Astrocyte (in vitro differentiated cells and primary cell): ENCODE results near the gene PPP1R11. TPM values are rescaled to one million over a fixed set of nuclear protein-coding genes. Genes with fewer than 3 reads are reported as not detected.

Experiments
- DNase-seq: peaks from one replicate; pipeline ENCODE4 v3.0.0-alpha.2; 2010; ENCODE audit warnings: low read depth
- FAIRE-seq: peaks from 2 replicates; lab custom pipeline; 2011; peaks lifted over from hg19 to GRCh38; lab: Jason Lieb, UNC
- H2AFZ ChIP-seq: 2 replicates; pipeline ENCODE4 v1.6.0; 2012; ENCODE audit warnings: low read depth, low read length, inconsistent platforms
- H3K27ac ChIP-seq: 2 replicates; pipeline ENCODE4 v1.5.1; 2011; ENCODE audit warnings: low read depth, low read length, inconsistent platforms
- H3K27me3 ChIP-seq: 2 replicates; pipeline ENCODE4 v1.6.0; 2011; ENCODE audit warnings: low read length, inconsistent platforms; ENCODE audit not compliant: insufficient read depth
- H3K36me3 ChIP-seq: 2 replicates; pipeline ENCODE4 v1.5.1; 2011; ENCODE audit warnings: low read length, inconsistent platforms; ENCODE audit not compliant: insufficient read depth
- H3K4me1 ChIP-seq: 2 replicates; pipeline ENCODE4 v1.5.1; 2011; ENCODE audit warnings: low read length, inconsistent platforms; ENCODE audit not compliant: insufficient read depth
- H3K4me2 ChIP-seq: 2 replicates; pipeline ENCODE4 v1.6.0; 2012; ENCODE audit warnings: low read length, inconsistent platforms
- H3K4me3 ChIP-seq: 2 replicates; pipeline ENCODE4 v1.5.1; 2011; ENCODE audit warnings: low read depth, mild to moderate bottlenecking, low read length, inconsistent platforms; ENCODE audit not compliant: insufficient read depth
- H3K79me2 ChIP-seq: 2 replicates; pipeline ENCODE4 v1.6.0; 2012; ENCODE audit warnings: mild to moderate bottlenecking, low read length, inconsistent platforms; ENCODE audit not compliant: insufficient read depth
- H3K9ac ChIP-seq: 2 replicates; pipeline ENCODE4 v1.6.0; 2012; ENCODE audit warnings: mild to moderate bottlenecking, low read length, inconsistent platforms
- H3K9me3 ChIP-seq: 2 replicates; pipeline ENCODE4 v1.5.1; 2012; ENCODE audit warnings: low read depth, mild to moderate bottlenecking, low read length, inconsistent platforms; ENCODE audit not compliant: insufficient read depth
- H4K20me1 ChIP-seq: 2 replicates; pipeline ENCODE4 v1.6.0; 2012; ENCODE audit warnings: low read length, inconsistent platforms; ENCODE audit not compliant: insufficient read depth
- H3K27ac Mint-ChIP-seq: one replicate; pipeline ENCODE4 v1.8.0; 2021; ENCODE audit warnings: mild to moderate bottlenecking, mixed read lengths; ENCODE audit not compliant: unreplicated experiment
- H3K27me3 Mint-ChIP-seq: one replicate; pipeline ENCODE4 v1.8.0; 2021; ENCODE audit warnings: low read depth, mixed read lengths; ENCODE audit not compliant: unreplicated experiment
- H3K36me3 Mint-ChIP-seq: one replicate; pipeline ENCODE4 v1.8.0; 2021; ENCODE audit warnings: low read depth, mixed read lengths; ENCODE audit not compliant: unreplicated experiment
- H3K4me1 Mint-ChIP-seq: one replicate; pipeline ENCODE4 v1.8.0; 2021; ENCODE audit warnings: low read depth, mixed read lengths; ENCODE audit not compliant: unreplicated experiment
- H3K4me3 Mint-ChIP-seq: one replicate; pipeline ENCODE4 v1.8.0; 2021; ENCODE audit warnings: mild to moderate bottlenecking, moderate library complexity, mixed read lengths; ENCODE audit not compliant: unreplicated experiment
- H3K9me3 Mint-ChIP-seq: one replicate; pipeline ENCODE4 v1.8.0; 2021; ENCODE audit warnings: mild to moderate bottlenecking, mixed read lengths; ENCODE audit not compliant: unreplicated experiment
- CTCF ChIP-seq: IDR thresholded peaks from 2 replicates; pipeline ENCODE4 v1.5.1; 2011; ENCODE audit warnings: low read depth, mild to moderate bottlenecking, inconsistent platforms, low read length, moderate library complexity; ENCODE audit not compliant: insufficient read depth
- EZH2 ChIP-seq: IDR thresholded peaks from 2 replicates; pipeline ENCODE4 v1.6.1; 2012; ENCODE audit warnings: mild to moderate bottlenecking, low read length, inconsistent platforms; ENCODE audit not compliant: insufficient read depth
- total RNA-seq: library from RNA; stranded (reverse); gene quantifications from 2 replicates; pipeline ENCODE4 v1.2.1, GENCODE V29; 2021

PPP1R11 gene
- total RNA-seq, 1 donor from 2014 or later: 37.8 TPM

GRCh38 chr6:30075790-30076732 lies 9.1 kb downstream of the PPP1R11 start:
- Histone ChIP-seq H3K9ac (no peak overlapping the region), H2AFZ (peak overlapping the region; percentile 41)

GRCh38 chr6:30077218-30077617 lies 10.2 kb downstream of the PPP1R11 start:
- Mint-ChIP-seq H3K9me3 (peaks cover 3% of the 10 kb centered on the region), H3K27ac (no peak overlapping the region), H3K36me3 (peaks cover 19% of the 10 kb centered on the region), H3K27me3 (peaks cover 75% of the 10 kb centered on the region), H3K4me1 (peaks cover 12% of the 10 kb centered on the region), H3K4me3 (no peak overlapping the region)
- Histone ChIP-seq H3K27ac (no peak overlapping the region), H3K9ac (no peak overlapping the region), H3K79me2 (no peaks in the 10 kb centered on the region), H3K36me3 (no peaks in the 10 kb centered on the region), H3K4me3 (no peak overlapping the region), H4K20me1 (peaks cover 6% of the 10 kb centered on the region), H2AFZ (no peak overlapping the region), H3K4me2 (no peak overlapping the region), H3K27me3 (peaks cover 73% of the 10 kb centered on the region), H3K4me1 (peaks cover 10% of the 10 kb centered on the region), H3K9me3 (no peaks in the 10 kb centered on the region)
- TF ChIP-seq CTCF: no peak
- TF ChIP-seq EZH2: no peak
- FAIRE-seq (no peak), DNase-seq (no peak)

More at GRCh38 chr6:30075790-30076732, 9.1 kb downstream of the PPP1R11 start:
- DNase-seq: no peak
- Histone ChIP-seq H3K9me3 (no peaks in the 10 kb centered on the region), H3K4me1 (peaks cover 10% of the 10 kb centered on the region), H3K4me2 (peak overlapping the region; percentile 74), H3K27me3 (peaks cover 81% of the 10 kb centered on the region), H4K20me1 (peaks cover 6% of the 10 kb centered on the region), H3K4me3 (no peak overlapping the region), H3K36me3 (no peaks in the 10 kb centered on the region), H3K27ac (no peak overlapping the region), H3K79me2 (no peaks in the 10 kb centered on the region)
- Mint-ChIP-seq H3K9me3 (peaks cover 8% of the 10 kb centered on the region), H3K27ac (peak overlapping the region; percentile 70), H3K4me3 (peak overlapping the region; percentile 51), H3K36me3 (peaks cover 20% of the 10 kb centered on the region), H3K4me1 (peaks cover 12% of the 10 kb centered on the region), H3K27me3 (peaks cover 84% of the 10 kb centered on the region)
- TF ChIP-seq CTCF (peak; percentile 4), EZH2 (no peak)
- no peak for FAIRE-seq
